HL-60 (cell line): ENCODE data around the gene KIF2C.
"Not testable (repeated sequence)": the region's sequence is repeated elsewhere in the genome, so short reads cannot be mapped to it uniquely, and the experiment has no call there.

Source experiments
- GABPA ChIP-seq: IDR thresholded peaks from 2 replicates; pipeline ENCODE4 v1.6.1; 2012; ENCODE audit warnings: low read depth
- POLR2AphosphoS5 ChIP-seq: IDR thresholded peaks from 2 replicates; pipeline ENCODE4 v1.6.1; 2012; ENCODE audit warnings: low read depth
- SPI1 ChIP-seq: IDR thresholded peaks from 2 replicates; pipeline ENCODE4 v1.6.1; 2012; ENCODE audit warnings: low read depth, mild to moderate bottlenecking, borderline replicate concordance
- TF ChIP-seq, protein P1 (sequence below): IDR thresholded peaks from one replicate; pipeline ENCODE4 v1.5.1; 2011; ENCODE audit warnings: low read length, control low read depth, inconsistent platforms; ENCODE audit not compliant: insufficient read depth
- TF ChIP-seq, protein P2 (sequence below): IDR thresholded peaks from 2 replicates; pipeline ENCODE4 v1.6.1; 2012; ENCODE audit warnings: low read depth; ENCODE audit not compliant: insufficient replicate concordance

DNA sequence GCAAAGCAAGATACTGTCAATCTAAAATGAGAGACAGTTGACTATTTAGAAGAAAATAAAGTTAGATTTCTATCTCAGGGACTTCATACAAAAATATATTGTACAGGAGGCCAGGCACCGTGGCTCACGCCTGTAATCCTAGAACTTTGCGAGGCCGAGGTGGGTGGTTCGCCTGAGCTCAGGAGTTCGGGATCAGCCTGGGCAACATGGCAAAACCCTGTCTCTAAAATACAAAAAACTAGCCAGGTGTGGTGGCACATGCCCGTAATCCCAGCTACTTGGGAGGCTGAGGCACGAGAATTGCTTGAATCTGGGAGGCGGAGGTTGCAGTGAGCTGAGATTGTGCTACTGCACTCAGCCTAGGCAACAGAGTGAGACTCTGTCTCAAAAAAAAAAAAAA, 76.3 kb downstream of the KIF2C start:
- not testable (repeated sequence) for TF ChIP-seq POLR2AphosphoS5, SPI1, GABPA
- TF ChIP-seq, protein P1, sequence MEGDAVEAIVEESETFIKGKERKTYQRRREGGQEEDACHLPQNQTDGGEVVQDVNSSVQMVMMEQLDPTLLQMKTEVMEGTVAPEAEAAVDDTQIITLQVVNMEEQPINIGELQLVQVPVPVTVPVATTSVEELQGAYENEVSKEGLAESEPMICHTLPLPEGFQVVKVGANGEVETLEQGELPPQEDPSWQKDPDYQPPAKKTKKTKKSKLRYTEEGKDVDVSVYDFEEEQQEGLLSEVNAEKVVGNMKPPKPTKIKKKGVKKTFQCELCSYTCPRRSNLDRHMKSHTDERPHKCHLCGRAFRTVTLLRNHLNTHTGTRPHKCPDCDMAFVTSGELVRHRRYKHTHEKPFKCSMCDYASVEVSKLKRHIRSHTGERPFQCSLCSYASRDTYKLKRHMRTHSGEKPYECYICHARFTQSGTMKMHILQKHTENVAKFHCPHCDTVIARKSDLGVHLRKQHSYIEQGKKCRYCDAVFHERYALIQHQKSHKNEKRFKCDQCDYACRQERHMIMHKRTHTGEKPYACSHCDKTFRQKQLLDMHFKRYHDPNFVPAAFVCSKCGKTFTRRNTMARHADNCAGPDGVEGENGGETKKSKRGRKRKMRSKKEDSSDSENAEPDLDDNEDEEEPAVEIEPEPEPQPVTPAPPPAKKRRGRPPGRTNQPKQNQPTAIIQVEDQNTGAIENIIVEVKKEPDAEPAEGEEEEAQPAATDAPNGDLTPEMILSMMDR: not testable (repeated sequence)
- TF ChIP-seq, protein P2, sequence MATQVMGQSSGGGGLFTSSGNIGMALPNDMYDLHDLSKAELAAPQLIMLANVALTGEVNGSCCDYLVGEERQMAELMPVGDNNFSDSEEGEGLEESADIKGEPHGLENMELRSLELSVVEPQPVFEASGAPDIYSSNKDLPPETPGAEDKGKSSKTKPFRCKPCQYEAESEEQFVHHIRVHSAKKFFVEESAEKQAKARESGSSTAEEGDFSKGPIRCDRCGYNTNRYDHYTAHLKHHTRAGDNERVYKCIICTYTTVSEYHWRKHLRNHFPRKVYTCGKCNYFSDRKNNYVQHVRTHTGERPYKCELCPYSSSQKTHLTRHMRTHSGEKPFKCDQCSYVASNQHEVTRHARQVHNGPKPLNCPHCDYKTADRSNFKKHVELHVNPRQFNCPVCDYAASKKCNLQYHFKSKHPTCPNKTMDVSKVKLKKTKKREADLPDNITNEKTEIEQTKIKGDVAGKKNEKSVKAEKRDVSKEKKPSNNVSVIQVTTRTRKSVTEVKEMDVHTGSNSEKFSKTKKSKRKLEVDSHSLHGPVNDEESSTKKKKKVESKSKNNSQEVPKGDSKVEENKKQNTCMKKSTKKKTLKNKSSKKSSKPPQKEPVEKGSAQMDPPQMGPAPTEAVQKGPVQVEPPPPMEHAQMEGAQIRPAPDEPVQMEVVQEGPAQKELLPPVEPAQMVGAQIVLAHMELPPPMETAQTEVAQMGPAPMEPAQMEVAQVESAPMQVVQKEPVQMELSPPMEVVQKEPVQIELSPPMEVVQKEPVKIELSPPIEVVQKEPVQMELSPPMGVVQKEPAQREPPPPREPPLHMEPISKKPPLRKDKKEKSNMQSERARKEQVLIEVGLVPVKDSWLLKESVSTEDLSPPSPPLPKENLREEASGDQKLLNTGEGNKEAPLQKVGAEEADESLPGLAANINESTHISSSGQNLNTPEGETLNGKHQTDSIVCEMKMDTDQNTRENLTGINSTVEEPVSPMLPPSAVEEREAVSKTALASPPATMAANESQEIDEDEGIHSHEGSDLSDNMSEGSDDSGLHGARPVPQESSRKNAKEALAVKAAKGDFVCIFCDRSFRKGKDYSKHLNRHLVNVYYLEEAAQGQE: not testable (repeated sequence)
